DND-41 (cell line): ENCODE results near the gene PRXL2B.
"Not testable (repeated sequence)": the region's sequence is repeated elsewhere in the genome, so short reads cannot be mapped to it uniquely, and the experiment has no call there.

Experiments
- ATAC-seq: fragments of 200-7000 bp; cut with Tn5 transposase; 3 replicates; pipeline ENCODE4 v1.9.1; 2021; ENCODE audit warnings: low read depth; ENCODE audit not compliant: insufficient read depth
- DNase-seq: peaks from one replicate; pipeline ENCODE4 v3.0.0-alpha.2; 2020
- H2AFZ ChIP-seq: 2 replicates; pipeline ENCODE4 v1.6.0; 2012; ENCODE audit warnings: low read depth, low read length
- H3K27ac ChIP-seq: 2 replicates; pipeline ENCODE4 v1.5.1; 2012; ENCODE audit warnings: low read length, inconsistent platforms
- H3K27me3 ChIP-seq: fragments of 200-600 bp; sonication (generic); 2 replicates; pipeline ENCODE4 v1.6.0; 2012; ENCODE audit warnings: low read length, mild to moderate bottlenecking, inconsistent platforms; ENCODE audit not compliant: insufficient read depth, poor library complexity
- H3K36me3 ChIP-seq: 2 replicates; pipeline ENCODE4 v1.5.1; 2012; ENCODE audit warnings: low read length, inconsistent platforms; ENCODE audit not compliant: insufficient read depth
- H3K4me1 ChIP-seq: 2 replicates; pipeline ENCODE4 v1.5.1; 2012; ENCODE audit warnings: mild to moderate bottlenecking, low read length; ENCODE audit not compliant: insufficient read depth
- H3K4me2 ChIP-seq: 2 replicates; pipeline ENCODE4 v1.6.0; 2012; ENCODE audit warnings: mild to moderate bottlenecking, moderate library complexity, low read length, inconsistent platforms; ENCODE audit not compliant: insufficient read depth
- H3K4me3 ChIP-seq, 2 experiments: fragments of 200-600 bp in 1 of 2; shearing (Covaris generic) in 1 of 2; 2 replicates each; pipeline ENCODE4 v1.5.1; 2012 to 2016; ENCODE audit warnings: inconsistent platforms in 2 of 2, low read length in 2 of 2, mild to moderate bottlenecking in 2 of 2, low read depth in 1 of 2, moderate library complexity in 1 of 2
- H3K79me2 ChIP-seq: 2 replicates; pipeline ENCODE4 v1.6.0; 2012; ENCODE audit warnings: low read length, inconsistent platforms; ENCODE audit not compliant: insufficient read depth
- H3K9ac ChIP-seq: 2 replicates; pipeline ENCODE4 v1.6.0; 2012; ENCODE audit warnings: low read depth, mild to moderate bottlenecking, inconsistent platforms, low read length, moderate library complexity
- H3K9me3 ChIP-seq: 2 replicates; pipeline ENCODE4 v1.5.1; 2012; ENCODE audit warnings: low read length, moderate library complexity, mild to moderate bottlenecking, inconsistent platforms; ENCODE audit not compliant: insufficient read depth, severe bottlenecking
- H4K20me1 ChIP-seq: 2 replicates; pipeline ENCODE4 v1.6.0; 2012; ENCODE audit warnings: low read length; ENCODE audit not compliant: insufficient read depth
- EZH2 ChIP-seq: IDR thresholded peaks from 3 replicates; pipeline ENCODE4 v1.6.1; 2012; ENCODE audit warnings: borderline replicate concordance, low read depth, mild to moderate bottlenecking, moderate library complexity, low read length, inconsistent platforms; ENCODE audit not compliant: severe bottlenecking
- TF ChIP-seq, protein P1 (sequence below): IDR thresholded peaks from 2 replicates; pipeline ENCODE4 v1.5.1; 2012; ENCODE audit warnings: borderline replicate concordance, low read length, moderate library complexity, mild to moderate bottlenecking; ENCODE audit not compliant: poor library complexity, severe bottlenecking; ENCODE audit errors: extremely low read depth

PRXL2B gene

DNA sequence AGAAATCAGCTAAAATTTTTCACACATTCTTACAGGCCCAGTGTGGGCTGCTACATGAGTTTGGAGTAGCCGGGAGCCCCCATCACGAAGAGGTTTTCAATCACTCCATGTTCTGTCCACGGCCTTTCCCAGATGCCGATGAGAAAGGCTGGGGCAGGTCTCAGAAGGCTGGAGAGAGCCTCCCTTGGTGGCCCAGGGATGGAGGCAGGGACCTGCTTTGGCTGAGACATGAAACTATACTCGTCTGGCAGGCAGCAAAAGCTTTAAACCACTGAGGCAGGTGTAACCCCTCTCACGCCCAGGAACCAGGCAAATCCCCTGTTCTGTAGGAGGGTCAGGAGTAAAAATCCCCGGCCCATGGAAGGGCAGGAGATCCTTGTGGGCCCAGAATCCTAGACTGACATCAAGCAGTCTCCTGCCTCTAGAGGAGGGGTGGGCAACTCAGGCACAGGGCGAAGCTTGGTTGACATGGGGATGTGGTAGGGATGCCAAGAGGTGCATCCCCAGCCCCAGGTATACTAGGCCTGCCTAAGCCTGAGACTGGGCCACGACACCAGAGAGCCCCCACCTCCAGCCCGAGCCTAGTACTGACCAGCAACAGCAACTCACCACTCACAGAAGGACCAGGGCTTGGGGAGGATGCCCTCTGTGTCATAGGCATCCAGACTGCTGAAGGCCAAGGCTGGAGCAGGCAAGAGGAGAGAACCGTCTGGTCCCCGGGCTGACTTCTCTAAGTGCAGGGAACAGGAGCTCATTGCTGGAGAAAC is 37.2 kb downstream of the PRXL2B start:
- no peaks in the 10 kb centered on the region for H3K79me2 ChIP-seq
- DNase-seq = no peak
- no peaks in the 10 kb centered on the region for H3K4me1 ChIP-seq
- no peak overlapping the region for H3K9ac ChIP-seq
- H4K20me1 ChIP-seq = no peaks in the 10 kb centered on the region
- H3K36me3 ChIP-seq = no peaks in the 10 kb centered on the region
- H3K27me3 ChIP-seq = no peaks in the 10 kb centered on the region
- no peak for TF ChIP-seq EZH2
- TF ChIP-seq, protein P1, sequence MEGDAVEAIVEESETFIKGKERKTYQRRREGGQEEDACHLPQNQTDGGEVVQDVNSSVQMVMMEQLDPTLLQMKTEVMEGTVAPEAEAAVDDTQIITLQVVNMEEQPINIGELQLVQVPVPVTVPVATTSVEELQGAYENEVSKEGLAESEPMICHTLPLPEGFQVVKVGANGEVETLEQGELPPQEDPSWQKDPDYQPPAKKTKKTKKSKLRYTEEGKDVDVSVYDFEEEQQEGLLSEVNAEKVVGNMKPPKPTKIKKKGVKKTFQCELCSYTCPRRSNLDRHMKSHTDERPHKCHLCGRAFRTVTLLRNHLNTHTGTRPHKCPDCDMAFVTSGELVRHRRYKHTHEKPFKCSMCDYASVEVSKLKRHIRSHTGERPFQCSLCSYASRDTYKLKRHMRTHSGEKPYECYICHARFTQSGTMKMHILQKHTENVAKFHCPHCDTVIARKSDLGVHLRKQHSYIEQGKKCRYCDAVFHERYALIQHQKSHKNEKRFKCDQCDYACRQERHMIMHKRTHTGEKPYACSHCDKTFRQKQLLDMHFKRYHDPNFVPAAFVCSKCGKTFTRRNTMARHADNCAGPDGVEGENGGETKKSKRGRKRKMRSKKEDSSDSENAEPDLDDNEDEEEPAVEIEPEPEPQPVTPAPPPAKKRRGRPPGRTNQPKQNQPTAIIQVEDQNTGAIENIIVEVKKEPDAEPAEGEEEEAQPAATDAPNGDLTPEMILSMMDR = no peak
- no peak overlapping the region for H3K4me2 ChIP-seq
- H3K4me3 ChIP-seq = no peak overlapping the region
- no peak for ATAC-seq
- H2AFZ ChIP-seq = no peak overlapping the region
- H3K9me3 ChIP-seq = no peaks in the 10 kb centered on the region
- no peak overlapping the region for H3K27ac ChIP-seq

DNA sequence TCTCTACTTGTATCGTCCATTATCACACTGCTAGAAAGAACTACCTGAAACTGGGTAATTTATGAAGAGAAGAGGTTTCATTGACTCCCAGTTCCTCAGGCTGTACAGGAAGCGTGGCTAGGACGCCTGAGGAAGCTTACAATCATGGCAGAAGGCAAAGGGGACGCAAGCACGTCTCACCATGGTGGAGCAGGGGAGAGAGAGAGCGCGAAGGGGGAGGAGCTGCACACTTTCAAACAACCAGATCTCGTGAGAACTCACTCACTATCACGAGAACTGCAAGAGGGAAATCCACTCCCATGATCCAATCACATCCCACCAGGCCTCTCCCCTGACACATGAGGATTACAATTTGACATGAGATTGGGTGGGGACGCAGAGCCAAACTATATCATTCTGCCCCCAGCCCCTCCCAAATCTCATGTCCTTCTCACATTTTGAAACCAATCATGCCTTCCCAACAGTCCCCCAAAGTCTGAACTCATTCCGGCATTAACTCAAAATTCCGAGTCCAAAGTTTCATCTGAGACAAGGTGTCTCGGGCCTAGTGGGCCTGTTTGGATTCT is 38.2 kb downstream of the PRXL2B start:
- Histone ChIP-seq H3K9ac (no peak overlapping the region), H3K27me3 (no peaks in the 10 kb centered on the region), H3K4me3 (no peak overlapping the region), H4K20me1 (no peaks in the 10 kb centered on the region), H2AFZ (no peak overlapping the region), H3K9me3 (no peaks in the 10 kb centered on the region), H3K79me2 (no peaks in the 10 kb centered on the region), H3K36me3 (no peaks in the 10 kb centered on the region), H3K4me1 (no peaks in the 10 kb centered on the region), H3K4me2 (no peak overlapping the region), H3K27ac (no peak overlapping the region)
- TF ChIP-seq, protein P1 = no peak
- no peak for TF ChIP-seq EZH2
- no peak for DNase-seq
- no peak for ATAC-seq

GRCh38 chr1:2625311-2625710 is 38.7 kb downstream of the PRXL2B start:
- DNase-seq = no peak
- Histone ChIP-seq H3K36me3 (no peaks in the 10 kb centered on the region), H3K27me3 (no peaks in the 10 kb centered on the region), H3K27ac (no peak overlapping the region), H2AFZ (no peak overlapping the region), H3K4me2 (no peak overlapping the region), H3K4me3 (no peak overlapping the region), H4K20me1 (no peaks in the 10 kb centered on the region), H3K4me1 (no peaks in the 10 kb centered on the region), H3K9ac (no peak overlapping the region), H3K79me2 (no peaks in the 10 kb centered on the region), H3K9me3 (peaks cover 1% of the 10 kb centered on the region)
- TF ChIP-seq, protein P1 = no peak
- no peak for TF ChIP-seq EZH2
- ATAC-seq = no peak

DNA sequence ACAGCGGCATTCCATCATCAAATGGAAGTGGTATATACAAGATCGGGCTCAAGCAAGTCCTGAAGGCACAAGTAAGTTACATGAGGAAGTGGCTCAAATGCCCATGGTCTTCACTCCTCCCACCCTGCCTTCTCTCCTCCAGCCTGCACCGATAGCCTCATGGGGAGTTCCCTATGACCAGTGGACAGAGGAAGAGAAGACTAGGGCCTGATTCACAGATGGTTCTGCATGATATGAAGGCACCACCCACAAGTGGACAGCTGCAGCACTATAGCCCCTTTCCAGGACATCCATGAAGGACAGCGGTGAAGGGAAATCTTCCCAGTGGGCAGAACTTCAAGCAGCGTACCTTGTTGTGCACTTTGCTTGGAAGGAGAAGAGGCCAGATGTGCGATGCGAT is 39.2 kb downstream of the PRXL2B start:
- H3K27ac ChIP-seq, ATAC-seq: not testable (repeated sequence)

More for the DNA sequence above, 39.2 kb downstream of the PRXL2B start:
- H3K27me3 ChIP-seq, H3K4me1 ChIP-seq, H3K4me2 ChIP-seq, H3K79me2 ChIP-seq, H3K36me3 ChIP-seq, H2AFZ ChIP-seq, H3K9me3 ChIP-seq, H3K4me3 ChIP-seq, H3K9ac ChIP-seq, DNase-seq, H4K20me1 ChIP-seq: not testable (repeated sequence)
